ENCODE results near the gene ATPAF2.
A peak's percentile ranks its signal among the peaks of the same experiment; 100 is the strongest.
"Not testable (repeated sequence)": the region's sequence is repeated elsewhere in the genome, so short reads cannot be mapped to it uniquely, and the experiment has no call there.

The ATPAF2 gene

DNA sequence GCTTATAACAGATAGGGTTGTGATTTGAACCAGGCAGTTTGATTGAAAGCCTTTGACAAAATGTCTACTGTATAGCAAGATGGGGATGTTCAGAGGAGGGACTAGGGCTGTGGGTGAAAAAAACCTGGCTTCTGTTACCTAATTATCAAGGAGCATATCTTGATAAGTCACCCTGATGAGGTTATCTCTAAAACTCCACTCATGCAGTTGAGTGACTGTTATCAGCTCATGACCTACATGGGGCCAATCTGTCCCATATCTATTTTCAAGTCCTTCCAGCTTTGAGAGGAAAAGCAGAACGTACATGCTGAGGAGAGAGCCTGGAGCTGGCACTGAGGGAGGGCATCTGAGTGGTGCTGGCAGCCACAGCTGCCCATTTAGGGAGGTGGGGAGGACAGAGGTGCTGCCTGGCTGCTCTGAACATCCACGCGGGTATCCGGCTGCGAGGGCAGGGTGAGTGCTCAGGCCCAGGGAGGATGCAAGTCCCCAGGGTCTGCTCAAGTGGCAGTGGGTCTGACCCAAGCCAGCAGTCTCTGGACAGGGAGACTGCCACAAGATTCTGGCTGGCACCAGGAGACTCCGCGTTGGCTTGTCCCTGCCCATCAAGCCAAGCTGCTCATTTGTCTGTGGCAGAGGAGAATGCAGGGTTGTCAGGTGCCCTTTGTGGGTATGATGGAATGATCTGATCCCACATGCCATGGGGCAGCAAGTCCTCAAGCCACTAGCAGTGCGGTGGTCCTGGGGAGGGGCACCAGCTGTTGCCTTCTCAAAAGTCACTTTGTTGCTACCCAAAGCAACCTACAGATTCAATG, 29.2 kb downstream of the ATPAF2 start:
- no peak for DNase-seq

DNA sequence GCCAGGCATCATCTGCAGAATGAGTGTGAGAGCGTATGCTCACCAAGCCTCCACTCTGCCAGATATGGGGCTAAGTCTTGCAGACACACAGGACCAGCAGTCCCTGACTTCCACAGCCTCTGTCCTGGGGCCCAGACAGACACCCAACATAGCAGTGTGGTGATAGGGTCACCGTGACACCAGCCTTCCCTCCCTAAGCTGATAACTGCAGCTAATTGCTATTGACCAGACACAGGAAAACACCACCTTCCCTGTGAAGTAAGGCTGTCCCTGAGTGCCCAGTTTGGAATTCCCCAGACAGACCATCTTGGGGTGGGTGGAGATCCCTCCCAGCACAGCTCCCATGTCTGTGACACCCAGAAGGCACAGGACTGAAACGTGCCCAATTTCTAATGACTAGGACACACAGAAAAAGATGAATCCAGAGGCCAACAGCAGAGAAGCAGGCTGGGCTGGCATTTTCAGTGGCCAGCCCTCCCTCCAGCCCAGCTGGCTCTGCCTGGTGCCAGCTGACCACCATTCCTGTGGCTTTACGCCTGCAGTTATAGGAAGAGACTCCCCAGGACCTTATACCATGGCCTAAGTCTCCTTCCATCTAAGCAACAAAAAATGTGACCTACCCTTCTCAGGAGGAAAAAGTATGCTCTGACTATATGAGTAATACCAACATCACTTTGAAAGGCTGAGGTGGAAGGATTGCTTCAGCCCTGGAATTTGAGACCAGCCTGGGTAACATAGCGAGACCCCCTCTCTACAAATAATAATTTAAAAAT, 30.3 kb downstream of the ATPAF2 start:
- DNase-seq: no peak

DNA sequence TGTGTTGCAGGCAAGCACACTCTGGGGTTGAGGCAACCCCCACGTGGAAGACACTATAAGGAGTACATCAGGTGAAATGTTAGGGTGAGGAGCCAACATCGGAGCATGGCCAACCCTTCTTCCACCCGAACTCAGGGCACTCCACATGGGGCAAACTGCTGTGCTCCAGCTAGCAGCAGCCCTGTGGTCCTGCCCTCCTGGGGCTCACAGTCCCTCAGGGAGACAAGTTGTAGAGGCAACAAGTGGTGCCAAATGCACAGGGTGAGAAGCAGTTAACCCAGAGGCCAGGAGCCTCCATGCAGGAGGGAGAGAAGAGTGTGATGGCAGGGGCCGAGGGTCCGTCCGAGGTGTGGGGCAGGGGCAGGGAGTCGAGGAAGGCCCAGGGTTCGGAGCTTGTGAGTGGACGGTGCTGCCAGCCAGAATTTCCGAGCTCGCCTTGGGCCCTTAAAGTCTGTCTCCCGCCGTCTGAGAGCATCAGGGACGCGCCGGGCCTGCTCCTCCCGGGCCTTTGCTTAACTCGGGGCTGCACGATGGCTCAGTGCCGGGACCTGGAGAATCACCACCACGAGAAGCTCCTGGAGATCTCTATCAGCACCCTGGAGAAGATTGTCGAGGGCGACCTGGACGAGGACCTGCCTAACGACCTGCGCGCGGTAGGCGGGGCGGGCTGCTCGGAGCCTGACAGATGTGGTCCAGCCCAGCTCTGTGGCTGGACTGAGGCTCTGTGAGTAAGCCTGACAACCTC, 32.3 kb downstream of the ATPAF2 start:
- no peak for DNase-seq

DNA sequence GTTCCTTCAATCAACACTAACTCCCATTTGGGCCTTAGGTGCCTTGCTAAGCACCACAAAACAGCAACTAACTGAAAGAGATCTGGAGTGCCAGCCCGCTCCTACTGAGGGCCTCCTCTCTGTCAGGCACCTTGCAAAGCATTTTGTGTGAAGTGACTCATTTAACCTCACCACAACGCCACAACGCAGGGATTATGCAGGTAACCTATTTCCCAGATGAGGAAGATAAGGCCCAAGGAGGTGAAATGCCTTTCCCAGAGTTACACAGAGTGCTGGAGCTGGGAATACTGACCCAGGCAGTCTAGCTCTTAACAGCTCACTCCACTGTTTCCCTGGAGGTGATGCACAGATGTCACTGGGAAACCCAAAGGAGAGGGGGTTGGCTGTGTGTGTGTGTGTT, 33.5 kb downstream of the ATPAF2 start:
- DNase-seq: no peak

DNA sequence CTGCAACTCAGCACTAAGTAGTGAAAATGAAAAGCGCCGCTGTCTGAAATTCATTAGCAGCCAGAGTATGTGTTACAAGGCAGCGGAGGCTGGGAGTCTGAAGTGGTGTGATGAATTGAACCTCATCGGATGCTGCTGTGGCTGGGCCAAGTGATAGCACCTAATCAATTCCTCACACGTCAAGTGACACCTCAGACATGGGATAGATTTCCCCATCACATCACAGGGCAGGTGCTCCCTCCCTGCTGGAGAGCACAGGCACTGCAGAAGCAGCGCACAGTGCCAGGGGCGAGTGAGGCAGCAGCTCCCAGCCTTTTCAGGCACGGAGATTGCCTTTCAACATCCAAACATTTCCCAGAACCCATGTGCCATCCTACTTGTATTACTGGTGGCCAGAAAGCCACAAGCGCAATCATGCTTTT, 34.1 kb downstream of the ATPAF2 start:
- DNase-seq: no peak

DNA sequence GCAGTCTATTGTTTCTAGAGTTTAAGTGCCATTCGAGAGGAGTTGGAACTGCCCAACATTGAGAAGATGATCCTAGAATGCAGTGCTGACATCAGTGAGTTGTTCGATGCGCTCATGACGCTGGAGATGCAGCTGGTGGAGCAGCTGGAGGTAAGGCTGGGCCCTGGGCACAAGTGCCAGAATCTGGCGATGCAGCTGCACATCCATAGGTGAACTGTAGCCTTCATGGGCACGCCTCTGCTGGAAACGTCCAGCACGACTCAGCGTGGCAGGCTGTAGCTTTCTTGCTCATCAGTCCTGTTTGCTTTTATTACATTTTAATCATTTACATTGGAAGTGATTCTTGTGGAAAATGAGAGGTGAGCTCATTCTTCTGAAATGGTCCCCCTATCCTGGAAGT, 34.6 kb downstream of the ATPAF2 start:
- DNase-seq: no peak

DNA sequence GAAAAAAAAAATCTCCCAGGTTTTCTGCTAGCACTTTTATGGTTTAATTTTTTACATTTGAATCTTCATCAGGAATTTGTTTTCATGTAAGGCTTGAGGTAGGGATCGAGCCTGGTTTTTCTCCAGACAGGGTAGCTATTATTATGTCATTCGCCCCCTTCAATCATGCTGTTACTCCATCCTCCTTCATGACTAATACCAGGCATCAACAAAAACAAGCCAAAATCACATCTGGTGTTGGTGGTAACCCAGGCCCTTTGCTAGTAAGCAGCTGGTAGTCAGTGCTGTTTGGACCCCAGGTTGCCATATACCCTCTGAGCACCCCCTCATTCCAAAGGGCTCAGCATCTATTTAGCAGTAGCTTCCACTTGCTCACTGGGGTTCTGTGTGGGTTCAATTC, 36.8 kb downstream of the ATPAF2 start:
- DNase-seq: no peak

DNA sequence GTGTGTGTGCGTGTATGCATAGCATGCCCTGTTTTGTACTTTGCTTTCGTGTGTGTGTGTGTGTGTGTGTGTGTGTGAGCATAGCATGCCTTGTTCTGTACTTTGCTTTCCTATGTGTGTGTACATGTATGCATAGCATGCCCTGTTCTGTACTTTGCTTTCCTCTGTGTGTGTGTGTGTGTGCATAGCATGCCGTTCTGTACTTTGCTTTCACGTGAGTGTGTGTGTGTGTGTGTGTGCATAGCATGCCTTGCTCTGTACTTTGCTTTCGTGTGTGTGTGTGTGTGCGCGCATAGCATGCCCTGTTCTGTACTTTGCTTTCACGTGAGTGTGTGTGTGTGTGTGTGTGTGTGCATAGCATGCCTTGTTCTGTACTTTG, 38.9 kb downstream of the ATPAF2 start:
- no peak for DNase-seq

DNA sequence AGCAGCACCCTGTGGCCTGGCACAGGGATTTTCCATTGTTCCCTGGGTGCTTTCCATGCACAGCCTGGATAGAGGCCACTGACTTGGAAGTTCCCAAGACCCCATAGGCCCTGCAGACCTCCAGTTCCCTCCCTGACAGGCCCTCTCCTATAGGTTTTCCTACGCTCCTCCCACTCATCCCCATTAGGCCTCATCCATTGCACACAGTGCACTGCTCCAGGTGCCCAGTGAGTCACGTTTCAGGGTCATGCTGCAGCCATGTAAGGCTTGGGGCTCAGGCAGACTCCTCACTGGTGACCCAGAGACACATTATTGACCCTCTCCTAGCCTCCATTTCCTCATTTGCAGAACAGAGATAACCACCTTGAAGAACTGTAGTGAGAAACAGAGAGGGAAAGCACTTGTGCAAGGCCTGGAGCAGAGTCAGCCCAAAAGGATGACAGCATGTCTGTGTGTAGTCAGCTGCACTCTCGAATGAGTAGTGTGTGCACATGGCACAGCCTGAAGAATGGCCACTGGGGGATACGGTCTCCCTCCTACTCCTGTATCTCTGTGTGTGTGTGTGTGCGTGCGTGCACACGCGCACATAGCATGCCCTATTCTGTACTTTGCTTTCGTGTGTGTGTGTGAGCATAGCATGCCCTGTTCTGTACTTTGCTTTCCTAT, 39.5 kb downstream of the ATPAF2 start:
- no peak for DNase-seq

DNA sequence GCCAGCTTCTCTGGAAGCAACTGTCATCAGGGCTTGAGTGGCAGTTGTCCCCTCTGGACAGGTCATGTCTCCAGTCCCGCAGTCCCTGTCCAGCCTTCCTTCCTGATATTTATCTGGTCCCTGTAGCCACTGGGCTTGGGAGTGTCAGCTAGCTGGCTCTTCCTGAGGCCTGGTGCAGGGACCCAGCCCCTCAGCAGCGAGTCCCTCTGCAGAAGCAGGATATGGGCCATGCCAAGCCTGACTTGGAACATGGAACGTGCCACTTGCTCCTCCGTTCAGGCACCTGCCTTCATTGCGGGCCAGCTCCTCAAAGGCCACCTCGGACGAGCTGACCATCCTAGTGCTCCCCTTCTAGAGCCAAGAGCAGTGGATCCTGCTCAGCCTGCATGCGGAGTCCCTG, 40.0 kb downstream of the ATPAF2 start:
- DNase-seq: no peak

DNA sequence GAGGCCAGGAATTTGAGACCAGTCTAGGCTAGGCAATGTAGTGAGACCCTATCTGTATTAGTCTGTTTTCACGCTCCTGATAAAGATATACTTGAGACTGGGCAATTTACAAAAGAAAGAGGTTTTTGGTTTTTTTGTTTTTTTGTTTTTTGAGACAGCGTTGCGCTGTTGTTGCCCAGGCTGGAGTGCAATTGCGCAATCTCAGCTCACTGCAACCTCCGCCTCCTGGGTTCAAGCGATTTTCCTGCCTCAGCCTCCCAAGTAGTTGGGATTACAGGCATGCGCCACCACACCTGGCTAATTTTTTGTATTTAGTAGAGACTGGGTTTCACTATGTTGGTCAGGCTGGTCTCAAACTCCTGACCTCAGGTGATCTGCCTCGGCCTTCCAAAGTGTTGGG, 43.1 kb downstream of the ATPAF2 start:
- DNase-seq: not testable (repeated sequence)

DNA sequence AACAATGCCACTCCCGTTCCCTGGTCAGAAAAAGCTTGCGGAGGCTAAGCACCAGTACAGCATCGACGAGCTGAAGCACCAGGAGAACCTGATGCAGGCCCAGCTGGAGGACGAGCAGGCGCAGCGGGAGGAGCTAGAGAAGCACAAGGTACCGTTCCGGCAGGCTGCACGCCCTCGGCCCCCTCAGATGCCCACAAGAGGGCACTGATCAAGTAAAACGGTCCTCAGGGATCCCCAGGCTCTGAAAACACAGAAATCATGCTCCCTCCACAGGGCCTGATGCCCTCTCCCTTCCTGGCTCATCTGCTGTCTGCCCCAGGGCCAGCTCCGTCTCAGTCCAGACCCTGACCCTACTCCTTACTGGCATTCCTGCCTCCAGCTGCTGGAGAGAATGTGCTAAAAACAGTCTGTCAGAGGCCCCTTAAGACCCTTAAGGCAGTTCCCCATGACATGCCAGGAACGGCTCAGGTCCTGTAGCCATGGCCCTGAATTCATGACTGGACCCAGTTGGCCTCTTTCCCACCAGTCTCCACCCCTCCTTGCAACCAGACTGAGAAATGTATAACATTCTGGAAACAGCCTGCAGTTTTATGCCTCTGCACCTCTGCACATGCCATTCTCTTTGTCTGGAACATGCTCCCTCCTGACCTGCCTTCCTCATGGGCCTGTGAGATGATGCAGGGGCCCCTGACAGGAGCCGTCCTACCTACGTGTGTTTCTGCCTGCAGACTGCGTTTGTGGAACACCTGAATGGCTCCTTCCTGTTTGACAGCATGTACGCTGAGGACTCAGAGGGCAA, 44.5 kb downstream of the ATPAF2 start:
- peak; percentile 21 for DNase-seq

DNA sequence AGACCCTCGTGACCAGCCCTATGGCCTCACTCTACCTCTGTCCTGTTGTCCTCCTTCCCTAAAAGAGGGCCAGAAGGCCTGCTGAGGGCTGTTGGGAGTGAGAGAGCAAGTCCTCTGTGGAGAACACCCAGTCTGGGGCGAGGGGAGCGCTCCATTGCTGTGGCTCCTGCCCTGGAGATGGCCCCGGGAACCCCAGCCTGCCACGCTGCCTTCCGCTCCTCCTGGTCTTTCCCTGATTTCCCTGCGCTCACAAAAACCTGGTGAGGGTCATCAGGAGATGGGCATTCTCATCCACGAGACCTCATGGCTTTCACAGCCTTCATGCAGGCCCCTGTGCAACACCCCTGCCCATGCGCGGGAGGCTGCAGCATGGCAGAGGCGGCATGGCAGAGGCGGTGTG, 45.1 kb downstream of the ATPAF2 start:
- no peak for DNase-seq

DNA sequence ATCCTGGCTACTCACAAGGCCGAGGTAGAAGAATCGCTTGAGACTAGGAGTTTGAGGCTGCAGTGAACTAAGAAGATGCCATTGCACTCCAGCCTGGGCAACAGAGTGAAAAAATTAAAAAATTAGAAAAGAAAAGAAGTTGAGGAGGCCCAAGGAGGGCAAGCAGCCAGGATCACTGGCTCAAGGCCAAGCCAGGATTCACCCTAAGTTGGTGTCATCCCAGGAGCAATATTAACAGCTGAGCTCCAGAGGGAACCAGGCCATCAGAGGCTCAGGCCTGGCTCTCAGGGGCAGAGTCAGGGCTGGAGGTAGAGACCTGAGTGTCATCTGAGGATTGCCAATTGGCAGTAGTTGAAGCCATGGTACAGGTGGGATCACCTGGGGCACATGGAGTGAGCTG, 45.6 kb downstream of the ATPAF2 start:
- no peak for DNase-seq

DNA sequence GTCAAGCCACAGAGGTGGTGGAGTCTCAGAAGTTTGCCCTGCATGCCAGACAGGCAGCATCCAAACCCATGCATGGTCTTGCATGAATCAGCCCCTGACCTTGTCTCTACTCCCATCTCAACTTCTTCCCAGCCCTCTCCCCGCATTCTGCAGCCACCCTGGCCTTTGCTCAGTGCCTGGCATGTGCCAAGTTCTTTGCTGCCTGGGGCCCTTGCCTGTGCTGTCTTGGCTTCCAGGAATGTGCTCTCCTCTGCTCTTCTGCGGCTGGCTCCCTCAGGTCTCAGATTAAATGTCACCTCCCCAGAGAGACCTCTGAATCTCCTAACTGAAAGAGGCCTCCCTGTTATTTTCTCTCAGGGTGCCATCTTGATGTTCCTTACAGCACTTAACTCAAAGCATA, 48.7 kb downstream of the ATPAF2 start:
- no peak for DNase-seq

DNA sequence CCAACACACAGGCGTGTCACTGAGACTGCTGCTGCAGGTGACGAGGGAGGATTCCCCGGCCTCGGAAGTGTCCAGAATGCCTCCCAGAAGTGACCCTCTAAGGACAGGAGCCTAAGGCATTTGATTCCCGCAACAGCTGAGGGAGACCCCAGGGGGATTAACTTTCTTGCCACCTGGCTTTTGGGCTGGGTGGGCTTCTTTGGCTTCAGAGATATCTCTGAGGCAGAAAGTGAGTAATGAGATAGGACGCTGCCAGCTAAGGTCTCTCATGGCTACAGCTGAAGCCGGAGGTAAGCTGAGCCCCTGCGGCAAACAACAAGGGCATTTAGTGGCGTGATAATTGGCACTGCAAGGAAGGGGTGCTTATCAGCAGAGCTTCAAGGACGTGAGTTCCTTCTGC, 49.4 kb downstream of the ATPAF2 start:
- DNase-seq: no peak

DNA sequence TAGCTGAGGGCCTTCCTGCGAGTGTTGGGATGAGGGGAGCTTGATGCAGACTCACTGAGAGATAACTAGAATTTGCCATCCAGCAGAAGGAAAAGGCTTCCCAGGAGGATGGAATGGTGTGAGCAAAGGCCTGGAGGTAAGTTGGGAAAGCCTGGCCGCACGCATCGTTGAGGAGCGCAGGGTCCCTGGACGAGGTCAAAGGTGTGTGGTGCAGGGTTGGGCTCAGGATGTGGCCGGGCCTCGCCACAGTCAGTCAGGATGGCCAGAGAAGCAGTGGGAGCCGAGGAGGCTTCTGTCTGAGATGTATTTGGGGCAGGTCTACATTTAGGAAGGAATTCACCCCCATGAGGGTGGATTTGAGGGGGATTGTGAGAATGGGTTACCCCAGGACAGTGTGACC, 49.9 kb downstream of the ATPAF2 start:
- DNase-seq: no peak

DNA sequence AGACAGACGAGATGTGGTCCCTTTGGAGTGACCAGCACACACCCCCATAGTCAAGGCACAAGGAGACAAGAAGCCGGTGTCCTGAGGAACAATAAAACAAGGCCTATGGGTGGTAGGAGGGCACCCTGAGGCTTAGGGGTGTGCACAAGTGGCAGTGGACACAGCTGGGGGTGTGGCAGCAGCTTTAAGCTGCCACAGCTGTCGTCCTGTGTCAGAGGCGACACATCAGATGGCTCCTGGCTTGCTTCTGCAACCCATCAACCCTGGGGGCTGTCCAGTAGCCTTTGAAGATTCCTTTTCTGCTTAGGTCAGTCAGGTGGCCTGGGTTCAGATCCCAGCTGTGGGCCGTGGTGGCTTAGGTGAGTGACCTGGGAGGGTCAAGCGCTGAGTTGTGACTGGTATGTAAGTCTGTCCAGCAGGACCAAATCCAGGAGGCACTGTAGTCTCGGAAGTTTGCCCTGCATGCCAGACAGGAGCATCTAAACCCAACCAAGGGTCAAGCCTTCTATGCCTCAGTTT, 50.5 kb downstream of the ATPAF2 start:
- no peak for DNase-seq

DNA sequence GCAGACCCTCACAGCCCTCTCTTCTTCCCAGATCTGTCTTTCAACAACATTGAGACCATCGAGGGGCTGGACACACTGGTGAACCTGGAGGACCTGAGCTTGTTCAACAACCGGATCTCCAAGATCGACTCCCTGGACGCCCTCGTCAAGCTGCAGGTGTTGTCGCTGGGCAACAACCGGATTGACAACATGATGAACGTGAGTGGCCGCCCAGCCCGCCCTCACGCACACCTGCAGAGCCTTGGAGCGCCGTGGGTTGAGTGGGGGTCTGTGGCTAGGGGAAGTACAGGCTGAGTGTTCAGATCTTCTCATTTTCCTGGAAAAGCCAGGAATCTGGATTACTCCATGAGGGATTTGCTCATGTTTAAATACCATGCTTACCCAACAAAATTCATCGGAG, 51.1 kb downstream of the ATPAF2 start:
- DNase-seq: no peak

DNA sequence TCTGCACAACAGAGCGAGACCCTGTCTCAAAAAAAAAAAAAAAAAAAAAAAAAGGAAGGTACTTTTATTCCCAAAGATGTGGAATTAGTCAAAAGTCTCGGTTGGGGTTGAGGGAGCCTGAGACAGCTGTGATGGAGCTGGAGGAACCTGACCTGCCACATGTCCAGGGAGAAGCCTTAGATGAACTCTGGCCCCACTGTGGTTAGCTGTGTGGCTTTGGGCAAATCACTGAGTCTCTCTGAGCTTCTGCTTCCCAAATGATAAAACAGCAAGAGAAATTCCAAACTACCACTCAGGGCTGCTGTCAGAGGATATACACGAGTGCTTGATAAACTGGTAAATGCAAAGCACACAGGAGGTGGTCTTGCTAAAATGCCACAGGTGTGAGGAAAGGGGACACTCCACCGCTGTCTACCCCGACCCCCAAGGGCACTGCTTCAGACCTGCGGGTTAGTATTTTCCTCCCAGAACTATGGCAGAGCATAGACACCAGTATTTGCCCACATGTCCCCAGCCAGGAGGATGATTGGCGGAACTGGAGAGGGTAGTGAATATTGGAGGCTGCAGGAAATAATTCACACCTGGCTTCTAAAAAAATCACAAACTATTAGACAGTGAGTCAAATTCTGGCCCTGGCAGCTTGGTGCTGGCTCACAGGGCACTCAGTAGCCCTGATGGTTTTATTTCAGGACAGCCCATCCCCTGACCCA, 51.6 kb downstream of the ATPAF2 start:
- no peak for DNase-seq

DNA sequence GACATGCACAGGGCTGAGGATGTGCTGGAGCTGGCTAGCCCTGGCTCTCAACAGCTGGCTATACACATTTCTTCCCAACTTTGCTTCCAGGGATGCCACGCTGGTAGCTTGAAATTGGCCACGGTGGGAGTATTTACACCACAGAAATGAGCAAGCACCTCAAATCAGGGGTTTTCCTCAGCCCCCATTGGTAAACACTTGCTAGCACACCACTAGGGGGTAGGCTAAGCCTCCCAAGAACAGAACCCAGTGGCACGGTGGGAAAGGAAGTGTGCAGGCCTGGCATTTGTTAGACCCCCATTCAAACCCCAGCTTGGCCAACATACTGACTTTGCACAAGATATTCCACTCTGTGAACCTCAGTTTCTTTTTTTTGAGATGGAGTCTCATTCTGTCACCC, 53.4 kb downstream of the ATPAF2 start:
- no peak for DNase-seq
